H1 (cell line): ENCODE results near the gene SAMMSON. TPM values are rescaled to one million over a fixed set of nuclear protein-coding genes. Genes with fewer than 3 reads are reported as not detected.

Experiments used
- CHD7 ChIP-seq: fragments of 300-600 bp; sonication (generic); IDR thresholded peaks from 2 replicates; pipeline ENCODE4 v1.7.1; 2012; ENCODE audit warnings: low read length, moderate library complexity, mild to moderate bottlenecking, inconsistent platforms; ENCODE audit not compliant: insufficient replicate concordance
- CREB1 ChIP-seq: IDR thresholded peaks from 2 replicates; pipeline ENCODE4 v1.6.1; 2012; ENCODE audit warnings: inconsistent platforms
- CTBP2 ChIP-seq: IDR thresholded peaks from 2 replicates; pipeline ENCODE4 v1.7.0; 2011; ENCODE audit warnings: borderline replicate concordance, mild to moderate bottlenecking, moderate library complexity, mixed read lengths, low read length; ENCODE audit not compliant: insufficient read depth, insufficient read length
- EP300 ChIP-seq, 2 experiments: IDR thresholded peaks; 1 replicate in 1 of 2; 2 replicates in 1 of 2; pipeline ENCODE4 v1.6.1; 2011 to 2012; ENCODE audit warnings: low read depth in 2 of 2, low read length in 2 of 2, mild to moderate bottlenecking in 2 of 2, borderline replicate concordance in 1 of 2, inconsistent platforms in 1 of 2, moderate library complexity in 1 of 2
- EZH2 ChIP-seq: fragments of 200-600 bp; sonication (generic); IDR thresholded peaks from 2 replicates; pipeline ENCODE4 v1.7.1; 2012; ENCODE audit warnings: low read depth, mild to moderate bottlenecking, moderate library complexity, low read length, inconsistent platforms; ENCODE audit not compliant: severe bottlenecking
- HDAC2 ChIP-seq, 2 experiments: fragments of 300-600 bp in 1 of 2; sonication (generic) in 1 of 2; IDR thresholded peaks; 2 replicates each; pipeline ENCODE4 v1.6.1; 2011 to 2012; ENCODE audit warnings: low read depth in 2 of 2, low read length in 2 of 2, mild to moderate bottlenecking in 2 of 2, moderate library complexity in 2 of 2, borderline replicate concordance in 1 of 2, inconsistent platforms in 1 of 2
- JUND ChIP-seq: IDR thresholded peaks from 2 replicates; pipeline ENCODE4 v1.6.1; 2011; ENCODE audit warnings: mild to moderate bottlenecking, improper control_type of control experiment, low read length
- KDM1A ChIP-seq: fragments of 200-600, 300-600 bp; sonication (generic); IDR thresholded peaks from 2 replicates; pipeline ENCODE4 v1.7.1; 2016; ENCODE audit warnings: mild to moderate bottlenecking, low read length, borderline replicate concordance
- POLR2A ChIP-seq, 2 experiments: IDR thresholded peaks; 1 replicate in 1 of 2; 2 replicates in 1 of 2; pipeline ENCODE4 v1.6.1; 2011; ENCODE audit warnings: low read depth in 2 of 2, low read length in 2 of 2, mild to moderate bottlenecking in 2 of 2; ENCODE audit errors: control extremely low read depth in 1 of 2
- RBBP5 ChIP-seq: IDR thresholded peaks from 2 replicates; pipeline ENCODE4 v1.7.1; 2012; ENCODE audit warnings: low read depth, mild to moderate bottlenecking, inconsistent platforms, low read length, moderate library complexity, borderline replicate concordance
- SP4 ChIP-seq: IDR thresholded peaks from 2 replicates; pipeline ENCODE4 v1.6.1; 2012; ENCODE audit warnings: low read length, inconsistent platforms
- TEAD4 ChIP-seq: IDR thresholded peaks from 2 replicates; pipeline ENCODE4 v1.6.1; 2012; ENCODE audit warnings: low read depth, low read length, inconsistent platforms, mixed read lengths
- polyA plus RNA-seq, 7 experiments: library from polyadenylated mRNA; depleted of rRNA in 3 of 7; stranded (reverse) in 5 of 7; unstranded in 2 of 7; fragments of >200 nt in 5 of 7; fragments of 200-250 nt in 2 of 7; gene quantifications; 1 replicate in 5 of 7; 2 replicates in 1 of 7; 4 replicates in 1 of 7; pipeline versions ENCODE4 v1.2.1 to v1.2.3, GENCODE V29; 2011 to 2013; ENCODE audit warnings: missing spikeins in 2 of 7, mixed read lengths in 2 of 7
- total RNA-seq: library from RNA; stranded (reverse); fragmentation: NEBNext Ultra II Directional; extraction: Animal tissue kit (Norgen Biotek cat#: 25700); gene quantifications from 2 replicates; pipeline ENCODE4 v1.2.1, GENCODE V29; 2021

SAMMSON gene
- total and polyA plus RNA-seq, 2 of the 8 experiments (the other 6 are each of a cell fraction or from before 2014, with no cell fraction given) = not detected

GRCh38 chr3:70028361-70028760, 28.8 kb downstream of the SAMMSON start (continued):
- TF ChIP-seq CHD7 (no peak), HDAC2 (IDR thresholded peaks at IDR 0.05; ENCODE audit: borderline replicate concordance in 1 of 2, low read depth in 2 of 2, low read length in 2 of 2) (no peak), SP4 (no peak), KDM1A (no peak), POLR2A (IDR thresholded peaks at IDR 0.05; ENCODE audit: control extremely low read depth in 1 of 2, low read depth in 2 of 2, low read length in 2 of 2) (no peak), CTBP2 (no peak), EP300 (IDR thresholded peaks at IDR 0.05; ENCODE audit: borderline replicate concordance in 1 of 2, low read depth in 2 of 2, low read length in 2 of 2) (no peak), EZH2 (no peak), JUND (no peak), RBBP5 (no peak), CREB1 (no peak), TEAD4 (no peak)
